GM12878 (cell line): Measurements from ENCODE around the gene DSC2. TPM values are rescaled to one million over a fixed set of nuclear protein-coding genes. Genes with fewer than 3 reads are reported as not detected.

Experiments
- ATAC-seq: fragments of 200-7000 bp; cut with Tn5 transposase; 3 replicates; pipeline ENCODE4 v1.9.1; 2020; ENCODE audit warnings: mild to moderate bottlenecking, moderate library complexity
- BruUV-seq: library from RNA; stranded (reverse); fragments of 400-500 nt; replicated peaks from 2 replicates; lab custom pipeline; 2021; lab: Mats Ljungman, UMichigan
- CTCF ChIA-PET: fragments of 300-600 bp; sonication (Branson Sonifier 250); formaldehyde crosslinking; extraction: SDS; loops from one replicate; lab custom pipeline; 2021; ENCODE audit warnings: inconsistent platforms; lab: Yijun Ruan, JAX
- POLR2A ChIA-PET: fragments of 350-600 bp; formaldehyde crosslinking; extraction: SDS; loops from one replicate; lab custom pipeline; 2021; ENCODE audit warnings: inconsistent platforms; lab: Charles Lee
- RAD21 ChIA-PET: fragments of 300-600 bp; sonication (Branson Sonifier 250); formaldehyde crosslinking; loops from one replicate; lab custom pipeline; 2023; ENCODE audit warnings: antibody characterized with exemption; ENCODE audit not compliant: unreplicated experiment; lab: Charles Lee
- SMC1A ChIA-PET: fragments of 300-600 bp; sonication (Branson Sonifier 250); formaldehyde crosslinking; loops from one replicate; lab custom pipeline; 2023; ENCODE audit not compliant: unreplicated experiment, uncharacterized antibody; lab: Charles Lee
- DNase-seq: peaks from one replicate; pipeline ENCODE4 v3.0.0-alpha.2; 2011; ENCODE audit warnings: low read depth, low spot score
- FAIRE-seq: peaks from 3 replicates; lab custom pipeline; 2011; peaks lifted over from hg19 to GRCh38; lab: Jason Lieb, UNC
- H2AFZ ChIP-seq: 2 replicates; pipeline ENCODE4 v1.6.0; 2011; ENCODE audit warnings: low read depth, low read length, control low read depth; ENCODE audit not compliant: control insufficient read depth
- H3K27ac ChIP-seq: 2 replicates; pipeline ENCODE4 v1.5.1; 2011; ENCODE audit warnings: control low read depth; ENCODE audit not compliant: control insufficient read depth, insufficient read depth
- H3K27me3 ChIP-seq, 2 experiments: replicated peaks in 1 of 2; 2 replicates each; pipeline versions ENCODE4 v1.6.0 to v1.6.1; 2011; ENCODE audit warnings: low read length in 1 of 2; ENCODE audit not compliant: control insufficient read depth in 2 of 2, insufficient read depth in 2 of 2
- H3K36me3 ChIP-seq, 2 experiments: 2 replicates each; pipeline ENCODE4 v1.5.1; 2011; ENCODE audit warnings: low read length in 1 of 2; ENCODE audit not compliant: control insufficient read depth in 2 of 2, insufficient read depth in 2 of 2
- H3K4me1 ChIP-seq: 2 replicates; pipeline ENCODE4 v1.6.1; 2011; ENCODE audit warnings: mild to moderate bottlenecking, low read length, moderate library complexity, mixed read lengths; ENCODE audit not compliant: control insufficient read depth, insufficient read depth
- H3K4me2 ChIP-seq: 2 replicates; pipeline ENCODE4 v1.6.0; 2011; ENCODE audit warnings: control low read depth; ENCODE audit not compliant: control insufficient read depth, insufficient read depth
- H3K4me3 ChIP-seq: fragments of 200-600 bp; sonication (generic); 2 replicates; pipeline ENCODE4 v1.5.1; 2016
- H3K79me2 ChIP-seq: 2 replicates; pipeline ENCODE4 v1.6.0; 2011; ENCODE audit warnings: low read length; ENCODE audit not compliant: control insufficient read depth, insufficient read depth
- H3K9ac ChIP-seq: 2 replicates; pipeline ENCODE4 v1.8.0; 2011; ENCODE audit warnings: low read length, control low read depth, mixed read lengths; ENCODE audit not compliant: control insufficient read depth, insufficient read depth
- H3K9me3 ChIP-seq: replicated peaks from 3 replicates; pipeline ENCODE4 v1.5.1; 2011; ENCODE audit warnings: mild to moderate bottlenecking, low read length; ENCODE audit not compliant: control insufficient read depth, insufficient read depth
- H4K20me1 ChIP-seq: 2 replicates; pipeline ENCODE4 v1.6.0; 2011; ENCODE audit not compliant: control insufficient read depth, insufficient read depth
- BHLHE40 ChIP-seq, 2 experiments: fragments of 450-650 bp in 1 of 2; IDR thresholded peaks; 2 replicates each; pipeline ENCODE4 v1.6.1; 2011 to 2017; ENCODE audit warnings: low read depth in 2 of 2, borderline replicate concordance in 1 of 2, improper control_type of control experiment in 1 of 2, low read length in 1 of 2, mild to moderate bottlenecking in 1 of 2
- CBX5 ChIP-seq: sonication (generic); IDR thresholded peaks from 2 replicates; pipeline ENCODE4 v1.6.1; 2016; ENCODE audit warnings: low read depth, moderate library complexity, mild to moderate bottlenecking, inconsistent platforms
- CHD1 ChIP-seq: IDR thresholded peaks from 2 replicates; pipeline ENCODE4 v1.6.1; 2012; ENCODE audit warnings: low read depth, low read length, improper control_type of control experiment
- ETV6 ChIP-seq, 2 experiments: fragments of 450-650 bp in 1 of 2; IDR thresholded peaks in 1 of 2; conservative IDR thresholded peaks in 1 of 2; 2 replicates each; pipeline ENCODE4 v1.6.1; 2014; ENCODE audit warnings: antibody characterized with exemption in 1 of 2, borderline replicate concordance in 1 of 2, low read depth in 1 of 2, mild to moderate bottlenecking in 1 of 2, moderate library complexity in 1 of 2
- JUNB ChIP-seq: IDR thresholded peaks from 2 replicates; pipeline ENCODE4 v1.6.1; 2016; ENCODE audit warnings: antibody characterized with exemption, mild to moderate bottlenecking
- KDM1A ChIP-seq: fragments of 200-600 bp; sonication (generic); IDR thresholded peaks from 2 replicates; pipeline ENCODE4 v1.6.1; 2016; ENCODE audit warnings: borderline replicate concordance
- MEF2A ChIP-seq: IDR thresholded peaks from 2 replicates; pipeline ENCODE4 v1.6.1; 2011; ENCODE audit warnings: low read depth, mild to moderate bottlenecking, low read length, moderate library complexity; ENCODE audit not compliant: insufficient read depth
- MTA3 ChIP-seq: IDR thresholded peaks from 2 replicates; pipeline ENCODE4 v1.6.1; 2012; ENCODE audit warnings: low read length, inconsistent platforms, borderline replicate concordance
- SPI1 ChIP-seq: IDR thresholded peaks from 2 replicates; pipeline ENCODE4 v1.6.1; 2011; ENCODE audit warnings: low read depth, mild to moderate bottlenecking, low read length, moderate library complexity, borderline replicate concordance; ENCODE audit not compliant: insufficient read depth
- WGBS: methylation state at CpG from one replicate; pipeline ENCODE4 v1.1.6; 2016; ENCODE audit warnings: low lambda C conversion rate; ENCODE audit not compliant: insufficient replicate concordance, insufficient coverage; ENCODE audit errors: missing lambda C conversion rate; 5-methylcytosine and 5-hydroxymethylcytosine counted together
- in situ Hi-C: fragments of 300-500 bp; cut with MboI; formaldehyde crosslinking; loops from 9 replicates; pipeline ENCODE4 v1.14.3; 2018; ENCODE audit warnings: mixed read lengths
- intact Hi-C: fragments of 100-400 bp; cut with micrococcal nuclease; formaldehyde crosslinking; loops from one replicate; pipeline ENCODE4 v1.14.2; 2022; ENCODE audit not compliant: unreplicated experiment
- polyA plus RNA-seq, 11 experiments: library from polyadenylated mRNA; depleted of rRNA in 4 of 11; unstranded in 6 of 11; stranded (reverse) in 5 of 11; fragments of >200 nt; fragmentation: Nextera tagmentation in 4 of 11; fragmentation: Illumina TruSeq in 1 of 11; extraction: Ambion mirVana in 4 of 11; extraction: Trizol in 1 of 11; gene quantifications; 1 replicate in 1 of 11; 2 replicates in 10 of 11; pipeline versions ENCODE4 v1.2.1 to v1.2.3, GENCODE V29; 2011 to 2016; ENCODE audit warnings: inconsistent platforms in 2 of 11, missing spikeins in 2 of 11, low read depth in 1 of 11
- total RNA-seq, 4 experiments: library from RNA; depleted of rRNA in 3 of 4; stranded (reverse); fragments of >200 nt in 3 of 4; fragmentation: Illumina TruSeq in 1 of 4; extraction: Trizol in 1 of 4; gene quantifications; 2 replicates each; pipeline versions ENCODE4 v1.2.1 to v1.2.3, GENCODE V29; 2013 to 2021
- TF ChIP-seq, protein P1 (sequence below): IDR thresholded peaks from 2 replicates; pipeline ENCODE4 v1.6.1; 2012; ENCODE audit warnings: low read depth, low read length, improper control_type of control experiment
- TF ChIP-seq, protein P2 (sequence below): fragments of 450-650 bp; IDR thresholded peaks from 2 replicates; pipeline ENCODE4 v1.6.1; 2017; ENCODE audit warnings: mild to moderate bottlenecking, moderate library complexity
- TF ChIP-seq, protein P3 (sequence below): IDR thresholded peaks from 2 replicates; pipeline ENCODE4 v1.6.1; 2011; ENCODE audit warnings: low read depth, mild to moderate bottlenecking, low read length, moderate library complexity, borderline replicate concordance; ENCODE audit errors: extremely low read depth

Gene DSC2
- total and polyA plus RNA-seq, 10 of the 15 experiments (the other 5 are each of a cell fraction or from before 2014, with no cell fraction given), result 1.2 to 4.9 (median 3.0) TPM; not detected in 1

GRCh38 chr18:31093880-31094279 lies 8.3 kb downstream of the DSC2 start:
- H3K4me3 ChIP-seq, result no peak overlapping the region
- ChIA-PET RAD21 (no interaction called here), POLR2A (no interaction called here), CTCF (no interaction called here), SMC1A (no interaction called here)
- DNase-seq (no peak), ATAC-seq (no peak), FAIRE-seq (no peak)
- BruUV-seq, result no TSS peak
- in situ Hi-C loops (no loop called here), intact Hi-C loops (loop anchor here (10.0 kb wide), 1 partner anchor 291 kb away; no protein-coding TSS in a partner anchor)
- H3K79me2 ChIP-seq, result no peaks in the 10 kb centered on the region
- H3K27me3 ChIP-seq, result no peaks in the 10 kb centered on the region
- H3K9ac ChIP-seq, result no peak overlapping the region
- H3K36me3 ChIP-seq, result no peaks in the 10 kb centered on the region
- H4K20me1 ChIP-seq, result no peaks in the 10 kb centered on the region
- H3K9me3 ChIP-seq, result no peaks in the 10 kb centered on the region
- no peak overlapping the region for H2AFZ ChIP-seq
- TF ChIP-seq KDM1A (no peak), MTA3 (no peak)
- no peaks in the 10 kb centered on the region for H3K4me1 ChIP-seq
- H3K4me2 ChIP-seq, result no peak overlapping the region
- WGBS, result 28% methylated on average over 2 of the region's 2 CpGs
- no peak overlapping the region for H3K27ac ChIP-seq

DNA sequence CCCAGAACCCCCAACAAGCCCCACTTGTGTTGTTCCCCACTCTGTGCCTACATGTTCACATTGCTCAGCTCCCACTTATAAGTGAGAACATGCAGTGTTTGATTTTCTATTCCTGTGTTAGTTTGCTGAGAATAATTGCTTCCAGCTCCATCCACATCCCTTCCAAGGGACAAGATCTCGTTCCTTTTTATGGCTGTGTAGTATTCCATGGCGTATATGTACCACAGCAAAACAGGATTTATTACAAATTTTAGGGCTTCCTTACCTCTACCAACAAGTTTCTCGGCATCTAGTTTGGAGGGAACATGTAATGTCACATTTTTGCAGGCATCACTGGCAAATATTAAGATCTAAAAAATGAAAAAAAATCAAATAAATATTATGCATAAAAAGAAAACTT lies 8.9 kb downstream of the DSC2 start:
- CTCF ChIA-PET, result no interaction called here
- POLR2A ChIA-PET, result no interaction called here
- Histone ChIP-seq H3K4me1 (no peaks in the 10 kb centered on the region), H3K4me3 (no peak overlapping the region), H4K20me1 (no peaks in the 10 kb centered on the region), H3K4me2 (no peak overlapping the region), H3K36me3 (no peaks in the 10 kb centered on the region), H3K79me2 (no peaks in the 10 kb centered on the region), H3K9ac (no peak overlapping the region), H3K9me3 (no peaks in the 10 kb centered on the region), H3K27ac (no peak overlapping the region), H3K27me3 (no peaks in the 10 kb centered on the region), H2AFZ (no peak overlapping the region)
- no peak for DNase-seq
- BruUV-seq, result no TSS peak
- intact Hi-C loops (loop anchor here (10.0 kb wide), 1 partner anchor 292 kb away; no protein-coding TSS in a partner anchor), in situ Hi-C loops (no loop called here)
- FAIRE-seq, result no peak
- SMC1A ChIA-PET, result no interaction called here
- ATAC-seq, result no peak
- WGBS, result 14% methylated on average over 3 of the region's 3 CpGs
- RAD21 ChIA-PET, result no interaction called here
- TF ChIP-seq SPI1, result no peak
- TF ChIP-seq, protein P1, sequence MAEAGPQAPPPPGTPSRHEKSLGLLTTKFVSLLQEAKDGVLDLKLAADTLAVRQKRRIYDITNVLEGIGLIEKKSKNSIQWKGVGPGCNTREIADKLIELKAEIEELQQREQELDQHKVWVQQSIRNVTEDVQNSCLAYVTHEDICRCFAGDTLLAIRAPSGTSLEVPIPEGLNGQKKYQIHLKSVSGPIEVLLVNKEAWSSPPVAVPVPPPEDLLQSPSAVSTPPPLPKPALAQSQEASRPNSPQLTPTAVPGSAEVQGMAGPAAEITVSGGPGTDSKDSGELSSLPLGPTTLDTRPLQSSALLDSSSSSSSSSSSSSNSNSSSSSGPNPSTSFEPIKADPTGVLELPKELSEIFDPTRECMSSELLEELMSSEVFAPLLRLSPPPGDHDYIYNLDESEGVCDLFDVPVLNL, result no peak
- no peak for TF ChIP-seq BHLHE40 (IDR thresholded peaks at IDR 0.05; ENCODE audit: borderline replicate concordance in 1 of 2, low read depth in 2 of 2, low read length in 1 of 2)
- TF ChIP-seq, protein P2, sequence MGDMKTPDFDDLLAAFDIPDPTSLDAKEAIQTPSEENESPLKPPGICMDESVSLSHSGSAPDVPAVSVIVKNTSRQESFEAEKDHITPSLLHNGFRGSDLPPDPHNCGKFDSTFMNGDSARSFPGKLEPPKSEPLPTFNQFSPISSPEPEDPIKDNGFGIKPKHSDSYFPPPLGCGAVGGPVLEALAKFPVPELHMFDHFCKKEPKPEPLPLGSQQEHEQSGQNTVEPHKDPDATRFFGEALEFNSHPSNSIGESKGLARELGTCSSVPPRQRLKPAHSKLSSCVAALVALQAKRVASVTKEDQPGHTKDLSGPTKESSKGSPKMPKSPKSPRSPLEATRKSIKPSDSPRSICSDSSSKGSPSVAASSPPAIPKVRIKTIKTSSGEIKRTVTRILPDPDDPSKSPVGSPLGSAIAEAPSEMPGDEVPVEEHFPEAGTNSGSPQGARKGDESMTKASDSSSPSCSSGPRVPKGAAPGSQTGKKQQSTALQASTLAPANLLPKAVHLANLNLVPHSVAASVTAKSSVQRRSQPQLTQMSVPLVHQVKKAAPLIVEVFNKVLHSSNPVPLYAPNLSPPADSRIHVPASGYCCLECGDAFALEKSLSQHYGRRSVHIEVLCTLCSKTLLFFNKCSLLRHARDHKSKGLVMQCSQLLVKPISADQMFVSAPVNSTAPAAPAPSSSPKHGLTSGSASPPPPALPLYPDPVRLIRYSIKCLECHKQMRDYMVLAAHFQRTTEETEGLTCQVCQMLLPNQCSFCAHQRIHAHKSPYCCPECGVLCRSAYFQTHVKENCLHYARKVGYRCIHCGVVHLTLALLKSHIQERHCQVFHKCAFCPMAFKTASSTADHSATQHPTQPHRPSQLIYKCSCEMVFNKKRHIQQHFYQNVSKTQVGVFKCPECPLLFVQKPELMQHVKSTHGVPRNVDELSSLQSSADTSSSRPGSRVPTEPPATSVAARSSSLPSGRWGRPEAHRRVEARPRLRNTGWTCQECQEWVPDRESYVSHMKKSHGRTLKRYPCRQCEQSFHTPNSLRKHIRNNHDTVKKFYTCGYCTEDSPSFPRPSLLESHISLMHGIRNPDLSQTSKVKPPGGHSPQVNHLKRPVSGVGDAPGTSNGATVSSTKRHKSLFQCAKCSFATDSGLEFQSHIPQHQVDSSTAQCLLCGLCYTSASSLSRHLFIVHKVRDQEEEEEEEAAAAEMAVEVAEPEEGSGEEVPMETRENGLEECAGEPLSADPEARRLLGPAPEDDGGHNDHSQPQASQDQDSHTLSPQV, result no peak
- no peak for TF ChIP-seq CHD1
- no peak for TF ChIP-seq JUNB
- no peak for TF ChIP-seq ETV6 (conservative IDR thresholded peaks at IDR 0.05 in 1 of 2, IDR thresholded peaks at IDR 0.05 in 1 of 2; ENCODE audit: borderline replicate concordance in 1 of 2, low read depth in 1 of 2)
- TF ChIP-seq, protein P3, sequence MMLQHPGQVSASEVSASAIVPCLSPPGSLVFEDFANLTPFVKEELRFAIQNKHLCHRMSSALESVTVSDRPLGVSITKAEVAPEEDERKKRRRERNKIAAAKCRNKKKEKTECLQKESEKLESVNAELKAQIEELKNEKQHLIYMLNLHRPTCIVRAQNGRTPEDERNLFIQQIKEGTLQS, result no peak
- no peak for TF ChIP-seq CBX5
- no peak for TF ChIP-seq MEF2A
